PFSK-1 (cell line): Measurements from ENCODE around the gene GBF1.

Experiments
- POLR2AphosphoS5 ChIP-seq: IDR thresholded peaks from 2 replicates; pipeline ENCODE4 v1.6.1; 2012; ENCODE audit warnings: low read depth, mild to moderate bottlenecking, control low read depth, low read length, moderate library complexity
- SIN3A ChIP-seq: IDR thresholded peaks from 2 replicates; pipeline ENCODE4 v1.6.1; 2012; ENCODE audit warnings: mild to moderate bottlenecking, low read length, moderate library complexity, borderline replicate concordance; ENCODE audit not compliant: insufficient read depth

DNA sequence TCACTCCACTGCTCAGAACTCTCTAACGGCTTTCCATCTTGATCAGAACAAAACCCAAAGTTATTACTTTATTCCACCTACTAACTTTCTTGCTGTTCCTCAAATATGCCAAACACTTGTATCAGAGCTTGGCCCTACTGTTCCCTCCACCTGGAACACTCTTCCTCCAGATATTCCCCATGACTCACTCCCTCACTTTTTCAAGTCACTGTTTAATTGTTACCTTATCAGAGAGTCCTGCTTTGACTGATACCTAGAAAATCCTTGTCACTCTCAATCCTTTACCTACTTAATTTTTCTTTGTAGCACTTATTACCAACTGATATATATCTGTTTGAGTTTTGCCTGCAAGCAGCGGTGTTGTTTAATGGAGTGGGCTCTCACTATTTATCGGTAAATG lies 144.6 kb downstream of the GBF1 start:
- no peak for TF ChIP-seq POLR2AphosphoS5
- TF ChIP-seq SIN3A = no peak
